ENCODE measurements around the gene PBX2.
"Not testable (repeated sequence)": the region's sequence is repeated elsewhere in the genome, so short reads cannot be mapped to it uniquely, and the experiment has no call there.

PBX2 gene, protein sequence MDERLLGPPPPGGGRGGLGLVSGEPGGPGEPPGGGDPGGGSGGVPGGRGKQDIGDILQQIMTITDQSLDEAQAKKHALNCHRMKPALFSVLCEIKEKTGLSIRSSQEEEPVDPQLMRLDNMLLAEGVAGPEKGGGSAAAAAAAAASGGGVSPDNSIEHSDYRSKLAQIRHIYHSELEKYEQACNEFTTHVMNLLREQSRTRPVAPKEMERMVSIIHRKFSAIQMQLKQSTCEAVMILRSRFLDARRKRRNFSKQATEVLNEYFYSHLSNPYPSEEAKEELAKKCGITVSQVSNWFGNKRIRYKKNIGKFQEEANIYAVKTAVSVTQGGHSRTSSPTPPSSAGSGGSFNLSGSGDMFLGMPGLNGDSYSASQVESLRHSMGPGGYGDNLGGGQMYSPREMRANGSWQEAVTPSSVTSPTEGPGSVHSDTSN

DNA sequence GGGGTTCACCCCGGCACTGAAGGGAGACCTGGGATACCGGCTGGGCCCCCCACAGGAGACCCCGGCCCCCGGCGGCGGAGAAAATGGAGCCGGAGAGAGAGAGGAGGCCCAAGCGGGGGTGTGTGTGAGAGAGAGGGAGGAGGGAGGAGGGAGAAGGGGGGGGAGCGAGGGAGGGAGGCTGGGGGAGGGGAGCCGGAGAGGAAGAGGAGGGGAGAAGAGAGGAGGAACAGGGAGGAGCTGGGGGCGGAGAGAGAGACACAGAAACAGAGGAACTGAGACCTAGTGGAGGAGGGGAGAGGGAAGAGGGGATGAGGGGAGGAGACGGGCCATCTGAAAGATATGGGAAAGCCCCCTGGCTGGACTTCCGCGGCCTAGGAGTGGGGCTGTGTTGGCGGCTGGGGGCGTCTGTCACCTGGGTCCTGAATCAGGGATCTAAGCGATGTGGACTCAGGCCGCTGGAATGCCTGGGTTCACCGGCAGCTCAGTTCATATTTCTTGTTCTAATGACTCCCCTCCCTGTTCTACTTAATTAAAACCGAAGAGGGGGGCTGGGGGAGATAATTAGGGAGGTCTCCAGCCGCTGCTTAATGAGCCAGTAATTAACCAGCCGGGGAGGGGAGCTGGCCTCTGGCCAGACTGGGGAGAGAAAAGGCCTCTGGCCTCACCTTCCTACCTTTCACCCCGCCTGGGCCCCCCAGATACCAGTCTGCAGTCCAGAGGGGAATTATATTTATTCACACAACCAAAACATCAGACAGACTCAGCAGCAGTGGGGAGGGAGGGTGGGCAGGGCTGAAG is at the start of gene PBX2:
PBX2 (minus strand) TSS at position 149 of the 798 bp plus-strand sequence. CDS start 287 bp downstream, outside the sequence.
- peak; percentile 68 for DNase-seq (ENCODE audit: low read depth)

DNA sequence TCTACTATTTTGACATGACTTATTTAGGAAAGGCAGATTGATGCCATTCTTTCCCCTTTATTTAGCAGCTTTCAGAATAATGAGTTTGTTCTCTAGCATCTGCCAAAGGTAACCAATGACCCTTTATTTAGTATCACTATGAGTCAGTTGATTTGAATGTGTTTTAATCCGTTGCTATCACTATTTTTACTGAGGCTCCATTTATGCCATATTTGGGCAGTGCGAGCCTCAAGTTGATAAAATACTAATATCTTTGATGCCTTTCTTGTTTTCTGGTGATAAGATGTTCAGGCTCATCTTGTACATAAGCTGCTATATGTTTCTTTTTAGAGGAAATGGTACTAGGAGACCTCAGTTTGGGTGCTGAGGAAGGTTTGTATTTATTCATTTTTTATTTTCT is 49.5 kb upstream of the PBX2 start:
- no peak for DNase-seq (ENCODE audit: low read depth)

DNA sequence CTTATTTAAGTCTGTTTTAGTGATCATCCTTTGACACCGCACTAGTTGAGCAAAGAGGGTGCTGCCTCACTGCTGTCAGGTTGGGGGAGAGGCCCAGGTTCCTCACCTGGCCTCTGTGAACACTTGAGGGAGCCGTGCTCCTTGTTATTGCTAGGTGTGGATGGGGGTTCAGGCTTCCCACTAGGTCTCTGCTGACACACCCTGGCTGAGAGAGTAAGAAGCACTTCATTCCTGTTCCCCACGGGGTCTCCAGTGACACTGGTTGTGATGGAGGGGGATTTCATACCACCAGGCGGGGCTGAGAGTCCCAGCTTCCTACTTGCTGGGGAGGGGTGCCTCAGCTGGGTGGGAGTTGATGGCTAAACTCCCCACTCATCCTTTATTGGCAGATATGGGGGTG is 44.9 kb upstream of the PBX2 start:
- DNase-seq (ENCODE audit: low read depth): no peak

DNA sequence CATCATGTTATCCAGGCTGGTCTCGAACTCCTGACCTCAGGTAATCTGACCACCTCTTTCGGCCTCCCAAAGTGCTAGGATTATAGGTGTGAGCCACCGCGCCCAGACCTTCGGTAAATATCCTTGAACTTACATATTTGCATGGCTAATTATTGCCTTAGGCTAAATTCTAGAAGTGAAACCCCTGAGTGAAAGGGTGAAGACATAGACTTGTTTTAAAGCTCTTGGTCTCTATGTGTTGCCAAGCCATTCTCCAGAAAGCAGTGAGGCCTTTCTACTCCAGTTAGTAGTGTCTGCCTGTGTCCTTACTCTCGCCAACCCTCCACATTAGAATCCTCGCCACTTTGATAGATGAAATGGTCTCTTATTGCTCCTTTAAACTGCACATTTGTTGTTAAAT is 36.4 kb upstream of the PBX2 start:
- DNase-seq (ENCODE audit: low read depth): no peak

DNA sequence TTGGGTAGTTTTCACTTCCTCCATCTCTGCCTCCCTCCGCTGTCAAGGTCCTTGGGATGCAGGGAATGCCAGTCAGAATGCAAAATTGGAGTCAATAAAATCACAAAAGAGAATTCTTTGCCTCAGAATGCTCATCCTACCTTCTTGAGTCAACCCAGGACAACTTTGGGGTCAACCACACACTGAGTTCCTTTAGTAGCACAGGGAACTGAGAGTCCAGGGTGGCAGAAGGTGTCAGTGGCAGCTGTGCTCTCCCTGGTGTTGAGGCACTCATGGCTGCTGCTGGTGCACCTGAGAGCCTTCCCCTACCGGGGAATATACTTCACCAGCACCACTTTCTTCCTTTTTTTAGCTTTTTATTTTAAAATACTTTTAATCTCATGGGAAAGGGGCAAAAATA is 34.7 kb upstream of the PBX2 start:
- DNase-seq (ENCODE audit: low read depth): no peak

DNA sequence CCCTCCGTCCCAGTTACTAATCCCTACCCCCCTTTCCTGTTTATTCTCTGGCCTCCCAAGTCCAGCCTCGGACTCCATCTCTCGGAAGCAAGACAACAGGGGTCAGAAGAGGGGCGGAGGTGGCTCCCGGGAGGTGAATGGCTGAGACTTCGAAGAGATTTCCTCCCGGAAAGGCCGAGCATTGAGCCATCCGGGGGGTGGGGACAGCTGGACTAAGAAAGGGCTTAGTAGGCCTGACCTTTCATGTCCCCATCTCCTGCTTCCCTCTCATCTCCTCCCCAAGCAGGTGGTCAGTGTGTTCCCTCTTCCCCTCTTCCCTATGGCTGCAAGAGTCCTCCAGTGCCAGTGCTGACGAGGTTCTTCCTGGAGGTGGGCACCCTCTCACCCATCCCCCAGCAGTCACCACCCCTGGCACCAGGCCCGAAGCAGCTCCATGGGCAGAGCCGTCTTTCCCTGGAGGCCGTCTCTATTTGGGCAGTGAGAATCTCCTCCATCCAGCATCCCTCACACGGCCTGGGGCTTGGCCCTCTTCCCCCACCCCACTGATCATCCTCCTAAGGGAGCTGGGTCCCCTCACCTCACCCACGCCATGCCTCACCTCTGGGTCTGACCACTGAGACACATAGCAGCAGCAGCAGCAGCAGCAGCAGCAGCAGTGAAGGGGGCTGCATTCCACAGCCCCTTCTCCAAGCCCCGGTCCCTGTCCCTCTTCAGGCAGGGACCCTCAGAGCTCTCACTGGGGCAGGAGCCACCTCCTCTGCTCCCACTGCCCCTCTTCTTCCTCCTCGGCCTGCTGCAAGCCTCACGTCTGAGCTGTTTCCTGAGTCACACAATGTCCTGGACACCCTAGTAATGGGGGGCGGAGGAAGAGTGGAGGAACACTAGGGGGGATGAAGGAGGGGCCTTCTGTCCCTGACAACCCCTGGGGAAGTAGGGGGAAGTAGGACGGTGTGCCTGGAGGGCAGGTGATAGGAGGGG is 33.5 kb upstream of the PBX2 start, which contains the start of gene NOTCH4:
NOTCH4 (minus strand) TSS at position 810 of the 978 bp plus-strand sequence; CDS start at position 671, 139 bp downstream.
- no peak for DNase-seq (ENCODE audit: low read depth)

DNA sequence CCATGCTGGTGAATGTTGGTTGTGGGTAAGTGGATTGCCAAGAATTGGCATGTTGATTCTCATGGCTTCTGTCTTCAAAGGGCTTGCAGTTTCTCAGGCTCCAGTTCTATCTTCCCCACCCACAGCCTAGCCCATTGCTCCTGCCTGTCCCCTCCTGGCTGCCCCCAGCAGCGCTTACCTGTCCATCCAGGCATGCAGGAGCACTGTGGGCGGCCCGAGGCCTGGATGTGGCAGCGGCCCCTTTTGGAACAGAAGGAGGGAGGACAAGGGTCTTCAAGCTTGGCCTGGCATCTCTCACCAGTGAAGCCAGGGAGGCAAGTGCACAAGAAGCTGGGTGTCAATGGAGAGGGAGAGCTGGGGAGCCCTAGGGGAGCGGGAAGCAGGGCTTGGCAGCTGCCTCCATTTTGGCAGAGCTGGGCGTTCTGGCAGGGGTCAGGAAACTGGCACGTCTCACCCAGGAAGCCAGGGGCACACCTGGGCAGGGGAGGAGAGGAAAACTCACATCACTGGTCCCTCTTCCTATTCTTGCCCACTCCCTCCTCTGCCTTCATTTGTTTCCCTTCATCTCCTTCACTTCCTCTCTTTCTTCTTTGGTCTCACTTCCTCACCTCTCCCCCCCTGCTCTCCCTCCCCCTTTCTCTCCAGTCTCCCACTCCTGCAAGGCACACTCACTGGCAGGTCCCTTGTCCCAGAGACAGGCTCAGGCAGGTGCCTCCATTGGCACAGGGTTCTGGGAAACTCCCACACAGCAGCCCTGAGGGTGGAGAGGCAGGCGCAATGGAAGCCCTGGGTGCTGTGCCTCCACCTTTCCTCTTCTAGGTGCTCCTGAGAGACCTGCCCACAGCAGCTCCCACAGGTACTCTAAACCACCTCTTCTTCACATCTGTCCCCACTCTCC is 32.6 kb upstream of the PBX2 start:
- no peak for DNase-seq (ENCODE audit: low read depth)

DNA sequence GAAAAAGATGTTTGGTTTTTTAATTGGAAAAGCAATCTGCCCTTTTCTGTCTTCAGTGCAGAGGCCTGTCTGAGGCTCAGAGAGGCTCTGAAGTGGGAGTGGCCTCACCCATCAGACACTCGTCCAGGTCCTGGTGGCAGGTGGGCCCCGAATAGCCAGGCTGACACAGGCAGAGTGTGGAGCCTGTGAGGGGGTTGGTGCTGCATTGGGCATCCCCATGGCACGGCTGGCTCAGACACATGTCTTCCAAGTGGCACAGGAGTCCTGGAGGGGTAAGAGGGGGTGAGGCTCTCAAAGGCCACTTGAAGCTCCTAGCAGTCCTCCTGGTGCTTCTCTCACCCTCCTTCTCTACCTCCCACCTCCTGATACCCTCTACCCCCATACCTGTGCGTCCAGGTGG is 30.0 kb upstream of the PBX2 start:
- DNase-seq (ENCODE audit: low read depth): no peak

DNA sequence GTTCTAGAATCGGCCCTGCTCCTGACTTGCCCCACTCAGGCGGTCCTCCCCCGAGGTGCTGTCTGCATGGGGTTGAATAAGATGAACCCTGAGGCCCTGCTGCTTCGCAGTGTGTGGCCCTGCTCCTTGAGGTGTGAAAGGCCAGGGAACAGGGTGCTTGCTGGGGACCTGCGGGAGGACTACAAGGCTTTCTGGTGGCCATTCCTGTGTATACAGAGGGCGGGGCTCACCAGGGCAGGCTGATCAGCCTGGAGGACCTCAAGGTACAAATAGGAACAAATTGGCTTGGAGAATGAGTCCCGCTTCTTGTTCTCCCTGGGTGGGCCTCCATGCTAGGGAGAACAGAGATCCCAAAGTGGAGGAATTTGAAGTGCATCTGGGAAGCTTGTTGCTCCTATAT is 28.2 kb upstream of the PBX2 start:
- DNase-seq (ENCODE audit: low read depth): no peak

DNA sequence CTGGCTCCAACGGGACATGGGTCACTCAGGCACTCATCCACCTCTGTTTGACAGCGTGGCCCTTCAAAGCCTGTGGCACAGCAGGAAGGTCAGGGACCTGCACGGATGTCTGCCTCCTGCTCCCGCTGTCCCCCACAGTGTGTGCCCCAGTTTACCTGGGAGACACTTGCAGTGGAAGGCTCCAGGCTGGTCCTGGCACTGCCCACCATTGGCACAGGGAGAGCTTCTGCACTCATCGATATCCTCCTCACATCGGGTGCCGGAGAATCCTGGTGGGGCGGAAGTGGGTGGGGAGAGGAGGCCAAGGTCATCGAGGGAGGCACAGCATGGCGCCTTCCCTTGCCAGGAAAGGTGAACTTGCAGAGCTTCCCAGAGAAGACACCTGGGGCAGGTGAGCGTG is 27.0 kb upstream of the PBX2 start:
- no peak for DNase-seq (ENCODE audit: low read depth)

DNA sequence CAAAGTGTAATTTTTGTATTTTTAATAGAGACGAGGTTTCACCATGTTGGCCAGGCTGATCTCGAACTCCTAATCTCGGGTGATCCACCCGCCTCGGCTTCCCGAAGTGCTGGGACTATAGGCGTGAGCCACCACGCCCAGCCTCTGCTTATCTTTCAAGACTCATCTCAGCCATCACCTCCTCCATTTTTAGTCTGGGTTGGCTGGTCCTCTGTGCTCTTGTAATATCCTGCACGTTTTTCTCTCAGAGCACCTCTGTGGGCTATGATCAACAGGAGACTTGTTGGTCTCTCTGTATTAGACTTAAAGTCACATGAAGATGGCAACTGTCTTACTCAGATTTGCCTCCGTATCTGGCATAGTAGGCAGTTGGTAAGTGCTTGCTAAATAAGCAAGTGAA is 26.3 kb upstream of the PBX2 start:
- DNase-seq (ENCODE audit: low read depth): no peak

DNA sequence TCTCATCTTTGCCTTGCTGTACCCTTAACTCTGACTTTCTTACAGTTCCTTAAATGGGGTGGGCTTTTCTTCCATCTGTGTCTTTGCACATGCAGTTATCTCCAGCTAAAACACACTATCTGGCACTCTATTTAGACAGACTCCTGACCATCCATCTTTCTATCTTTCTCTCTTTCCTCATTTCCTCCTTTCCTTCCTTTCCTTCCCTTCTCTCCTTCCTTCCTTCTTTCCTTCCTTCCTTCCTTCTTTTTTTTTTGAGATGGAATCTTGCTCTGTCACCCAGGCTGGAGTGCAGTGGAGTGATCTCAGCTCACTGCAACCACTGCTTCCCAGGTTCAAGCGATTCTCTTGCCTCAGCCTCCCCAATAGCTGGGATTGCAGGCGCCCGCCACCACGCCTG is 25.6 kb upstream of the PBX2 start:
- no peak for DNase-seq (ENCODE audit: low read depth)

DNA sequence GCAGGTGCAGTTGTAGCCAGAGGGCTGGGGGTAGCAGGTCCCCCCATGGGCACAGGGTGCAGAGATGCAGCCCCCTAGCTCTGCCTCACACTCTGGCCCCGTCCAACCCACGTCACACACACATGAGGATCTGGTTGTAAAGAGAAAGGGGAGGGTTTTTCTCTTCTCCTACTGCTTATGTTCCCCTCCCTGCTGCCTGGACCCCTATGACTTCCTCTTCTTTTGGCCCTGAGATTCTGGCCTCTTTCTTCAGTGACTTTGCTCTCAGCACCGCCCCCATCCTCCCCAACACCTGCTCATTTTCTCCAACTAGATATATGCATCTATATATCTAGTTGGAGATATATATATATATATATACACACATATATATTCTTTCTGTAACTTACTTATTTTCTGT is 24.1 kb upstream of the PBX2 start:
- DNase-seq (ENCODE audit: low read depth): no peak

DNA sequence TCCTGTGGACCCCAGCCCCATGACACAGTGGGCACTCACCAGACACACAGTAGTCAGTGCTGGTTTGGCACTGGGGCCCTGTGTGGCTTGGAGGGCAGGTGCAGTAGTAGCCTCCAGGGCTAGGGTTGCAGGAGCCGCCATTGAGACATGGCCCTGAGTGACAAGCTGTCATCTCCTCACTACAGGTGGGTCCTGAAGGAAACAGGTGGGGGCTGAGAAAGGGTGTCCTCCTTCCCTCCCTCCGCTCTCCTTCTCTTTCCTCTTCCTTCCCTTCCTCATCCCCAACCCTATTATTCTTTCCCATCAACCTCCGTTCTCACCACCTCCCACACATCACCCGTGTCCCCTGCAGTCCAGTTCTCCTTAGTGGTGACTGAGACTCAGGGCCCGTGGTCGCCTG is 23.6 kb upstream of the PBX2 start:
- no peak for DNase-seq (ENCODE audit: low read depth)

DNA sequence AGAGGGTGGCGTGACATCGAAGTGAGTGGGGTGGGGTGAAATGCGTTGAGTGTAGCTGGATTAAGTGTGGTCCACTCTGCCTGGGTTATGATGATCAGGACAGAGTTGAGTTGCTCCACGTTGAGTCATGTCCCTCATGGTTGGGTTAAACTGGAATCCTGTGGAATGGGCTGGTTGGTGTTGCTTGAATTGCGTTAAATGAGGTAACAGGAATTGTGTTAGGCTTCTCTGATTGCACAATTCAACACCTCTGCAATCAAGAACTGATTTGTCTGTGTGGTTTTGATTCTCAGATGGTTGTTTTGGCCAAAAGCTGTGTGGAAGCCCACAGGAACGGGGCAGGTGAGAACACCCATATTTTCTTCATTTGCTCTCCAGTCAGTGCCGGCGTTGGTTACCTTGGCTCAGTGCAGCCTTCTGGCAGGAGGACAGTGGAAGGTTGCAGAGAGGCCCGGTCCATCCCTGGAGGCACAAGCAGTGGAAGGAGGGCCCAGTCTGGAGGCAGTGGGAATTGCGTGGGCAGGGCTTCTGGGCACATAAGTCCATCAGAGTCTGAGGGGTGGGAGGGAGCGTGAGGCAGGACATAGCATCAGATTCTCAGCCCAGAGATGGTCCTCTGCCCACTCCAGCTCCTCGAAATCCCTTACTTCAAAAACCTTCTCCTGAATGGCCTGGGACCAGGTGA is 22.2 kb upstream of the PBX2 start:
- DNase-seq (ENCODE audit: low read depth): no peak

DNA sequence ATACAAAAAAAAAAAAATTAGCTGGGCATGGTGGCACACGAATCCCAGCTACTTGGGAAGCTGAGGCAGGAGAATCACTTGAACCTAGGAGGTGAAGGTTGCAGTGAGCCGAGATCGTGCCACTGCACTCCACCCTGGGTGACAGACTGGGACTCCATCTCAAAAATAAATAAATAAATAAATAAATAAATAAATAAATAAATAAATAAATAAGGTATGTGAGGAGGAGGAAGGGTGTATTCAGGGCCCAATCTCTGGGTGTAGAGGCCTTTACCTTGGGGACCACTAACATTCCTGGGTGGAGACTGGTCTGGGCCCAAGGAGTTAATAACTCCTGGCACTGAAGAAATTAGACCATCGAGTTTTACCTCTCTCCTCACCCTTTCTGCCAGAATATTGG is 21.4 kb upstream of the PBX2 start:
- not testable (repeated sequence) for DNase-seq (ENCODE audit: low read depth)

DNA sequence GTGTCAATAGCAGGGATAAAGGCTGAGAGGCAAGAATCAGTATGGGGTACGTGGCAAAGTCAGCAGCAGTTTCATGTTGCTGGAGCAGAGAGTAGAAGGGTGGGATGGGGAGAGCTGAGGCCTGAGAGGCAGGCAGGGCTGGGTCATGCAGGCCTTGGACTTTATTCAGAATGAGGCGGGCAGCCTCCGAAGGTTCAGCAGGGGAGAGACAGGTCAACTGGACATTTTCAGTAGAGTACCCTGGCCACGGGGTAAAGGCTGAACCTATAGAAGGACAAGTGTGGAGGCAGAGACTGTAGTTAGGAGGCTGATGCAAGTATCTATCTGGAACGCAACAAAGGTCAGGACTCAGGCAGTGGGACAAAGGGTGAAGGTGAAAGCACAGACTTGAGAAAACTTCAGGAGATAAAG is 20.2 kb upstream of the PBX2 start:
- DNase-seq (ENCODE audit: low read depth): no peak

DNA sequence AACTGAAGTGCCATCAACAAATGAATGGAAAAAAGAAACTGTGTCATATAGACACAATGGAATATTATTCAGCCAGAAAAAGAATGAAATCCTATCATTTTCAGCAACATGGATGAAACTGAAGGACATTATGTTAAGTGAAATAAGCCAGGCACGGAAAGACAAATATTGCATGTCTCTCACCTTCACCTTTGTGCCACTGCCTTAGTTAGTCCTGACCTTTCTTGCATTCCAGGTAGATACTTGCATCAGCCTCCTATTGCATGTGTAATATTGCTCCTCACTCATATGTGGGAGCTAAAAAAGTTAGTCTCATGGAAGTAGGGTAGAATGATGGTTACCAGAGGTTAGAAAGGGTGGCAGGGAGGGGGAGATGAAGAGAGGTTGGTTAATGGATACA is 19.0 kb upstream of the PBX2 start:
- no peak for DNase-seq (ENCODE audit: low read depth)

DNA sequence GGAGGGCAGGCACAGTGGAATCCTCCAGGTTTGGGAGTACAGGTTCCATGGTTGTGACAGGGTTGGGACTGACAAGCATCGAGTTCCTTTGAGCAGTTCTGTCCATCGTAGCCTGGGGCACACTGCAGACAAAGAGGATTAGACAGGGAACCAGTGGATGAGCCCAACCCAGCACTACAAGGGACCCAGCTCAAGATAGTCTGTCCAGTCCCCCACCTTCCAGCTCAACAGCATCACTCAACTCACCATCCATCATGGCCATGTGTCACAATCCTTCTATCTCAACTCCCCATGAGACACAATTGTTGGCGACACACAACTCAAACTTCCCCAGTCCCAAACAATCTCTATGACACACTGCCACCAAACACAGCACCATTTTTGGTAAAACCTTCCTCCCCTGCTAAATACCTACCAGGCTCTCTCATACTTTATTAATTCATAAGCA is 14.3 kb upstream of the PBX2 start:
- DNase-seq (ENCODE audit: low read depth): no peak

Data from activated T-cell treated with anti-CD3 and anti-CD28 coated beads for 48 hours (primary cell).